ENCODE measurements around the gene SPATA32.

- TF ChIP-seq CTCF (IDR thresholded peaks at IDR 0.05) (no peak), POLR2A (IDR thresholded peaks at IDR 0.05) (no peak)
Observed at GRCh38 chr17:45264430-45264829, 2.5 kb upstream of the SPATA32 start.
